ENCODE data around the gene ALG1.
"Not testable (repeated sequence)": the region's sequence is repeated elsewhere in the genome, so short reads cannot be mapped to it uniquely, and the experiment has no call there.

Gene ALG1

GRCh38 chr16:5098221-5099159 is 26.8 kb downstream of the ALG1 start:
- peak; percentile 76 for DNase-seq (ENCODE audit: low spot score)

- DNase-seq (ENCODE audit: low spot score): not testable (repeated sequence)
Measured at GRCh38 chr16:5099174-5099573, 27.5 kb downstream of the ALG1 start.

- DNase-seq (ENCODE audit: low spot score): not testable (repeated sequence)
Measured at GRCh38 chr16:5103296-5104032, 31.8 kb downstream of the ALG1 start.

- not testable (repeated sequence) for DNase-seq (ENCODE audit: low spot score)
Measured at GRCh38 chr16:5105039-5105438, 33.4 kb downstream of the ALG1 start.

- DNase-seq (ENCODE audit: low spot score): no peak
Measured at GRCh38 chr16:5108505-5109158, 37.0 kb downstream of the ALG1 start.

- not testable (repeated sequence) for DNase-seq (ENCODE audit: low spot score)
Measured at GRCh38 chr16:5110933-5111332, 39.3 kb downstream of the ALG1 start.

DNA sequence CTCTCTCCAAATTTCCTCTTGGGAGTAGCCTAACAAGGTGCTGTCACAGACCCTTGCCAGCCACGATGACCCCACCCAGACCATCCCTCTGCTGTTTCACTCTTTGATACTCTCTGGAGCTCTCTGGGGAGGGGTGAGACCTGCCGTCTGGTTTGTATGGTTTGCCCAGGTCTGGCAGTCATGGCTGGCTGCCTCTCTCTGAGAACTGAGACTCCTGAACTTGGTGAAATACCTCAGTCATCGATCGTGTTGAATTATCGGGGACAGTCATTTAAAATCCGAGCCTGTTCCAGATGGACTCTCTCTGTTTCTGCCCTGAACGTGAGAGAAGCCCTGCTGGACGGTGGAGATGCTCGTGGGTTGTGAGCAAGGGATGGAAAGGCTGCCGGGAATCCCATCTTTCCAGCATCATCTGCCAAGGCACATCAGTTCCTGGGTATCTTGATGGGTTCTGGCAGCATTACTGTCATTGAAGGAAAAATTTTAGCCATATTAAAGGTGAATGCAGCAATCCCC is 45.2 kb downstream of the ALG1 start:
- not testable (repeated sequence) for DNase-seq (ENCODE audit: low spot score)

DNA sequence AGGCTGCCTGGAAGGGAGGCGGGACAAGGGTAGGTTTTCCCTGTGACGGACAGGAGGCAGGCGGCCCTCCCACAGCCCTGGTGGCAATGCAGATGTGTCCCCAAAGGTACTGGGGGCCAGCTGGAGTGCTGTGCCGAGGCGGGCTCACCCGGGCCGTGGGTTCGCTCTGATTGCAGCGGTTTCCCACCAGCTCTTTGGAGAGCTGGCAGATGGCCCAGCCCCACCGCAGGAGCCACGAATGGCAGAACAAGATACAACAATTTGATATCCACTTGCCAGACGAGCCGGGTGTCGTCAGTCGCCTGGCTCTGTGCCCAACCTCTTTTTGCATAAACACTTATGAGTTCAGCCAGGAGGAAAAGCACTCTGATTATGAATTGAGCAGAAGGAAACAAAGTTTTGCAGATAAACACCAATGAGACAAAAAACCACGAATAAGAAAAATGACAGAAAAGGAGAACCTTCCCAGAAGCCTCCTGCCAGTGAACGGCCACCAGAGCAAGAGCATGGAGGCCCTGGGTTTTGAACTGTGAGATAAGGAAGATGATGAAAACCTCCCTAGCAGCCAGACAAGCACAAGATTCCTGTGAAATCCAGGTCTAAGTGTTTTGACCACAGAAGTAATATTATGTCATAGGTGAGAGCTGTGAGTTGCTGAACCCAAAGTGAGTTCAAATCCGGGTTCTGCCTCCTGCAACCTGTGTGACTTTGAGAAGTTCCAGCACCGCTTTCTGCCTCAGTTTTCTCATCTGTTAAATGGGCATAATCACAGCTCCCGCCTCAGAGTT is 45.9 kb downstream of the ALG1 start:
- peak; percentile 66 for DNase-seq (ENCODE audit: low spot score)

GRCh38 chr16:5131467-5132004 is 59.9 kb downstream of the ALG1 start:
- not testable (repeated sequence) for DNase-seq (ENCODE audit: low spot score)

DNA sequence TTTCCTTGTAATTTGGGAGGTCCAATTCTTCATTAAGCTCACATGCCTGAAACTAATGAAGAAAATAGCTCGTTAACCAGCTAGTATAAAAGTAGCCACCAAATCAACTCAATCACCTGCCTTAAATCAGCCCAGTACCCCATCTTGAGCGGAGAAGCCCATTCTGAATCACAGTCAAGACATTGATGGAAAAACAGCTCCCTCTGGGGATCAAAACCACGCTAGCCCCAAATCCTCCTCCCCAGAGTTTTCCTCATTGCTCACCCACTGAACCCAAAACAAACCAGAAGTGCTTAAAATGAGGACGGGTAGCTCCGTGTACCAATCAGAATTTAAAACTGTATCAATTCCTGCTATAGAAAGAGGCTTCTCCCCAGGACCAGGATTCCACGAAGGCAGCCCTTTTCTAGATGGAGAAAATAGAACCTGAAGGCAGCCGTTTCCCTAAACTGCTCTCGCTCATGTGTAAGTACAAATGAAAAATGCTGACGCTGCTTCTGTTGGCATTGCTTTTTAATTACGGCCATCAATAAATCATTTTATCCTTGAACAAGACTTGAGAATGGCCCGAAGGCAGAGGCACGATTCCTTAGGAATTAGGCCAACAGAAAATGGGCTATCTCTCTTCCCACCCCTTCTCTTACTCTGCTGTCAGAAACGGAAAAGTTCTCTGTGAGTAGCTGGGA is 61.4 kb downstream of the ALG1 start:
- not testable (repeated sequence) for DNase-seq (ENCODE audit: low spot score)

- DNase-seq (ENCODE audit: low spot score): not testable (repeated sequence)
Measured at GRCh38 chr16:5134739-5135452, 63.3 kb downstream of the ALG1 start.

Measured in hematopoietic multipotent progenitor cell treated with erythropoietin and hydrocortisone succinate and interleukin-3 and kit ligand, for 17 days (in vitro differentiated cells).